Stimulated activated CD4-positive, alpha-beta T cell treated with anti-CD3 and anti-CD28 coated beads, Interleukin-4, amount 100 ng/mL, for 1 hour (primary cell): ENCODE results near the gene ARFGAP2.
A peak's percentile ranks its signal among the peaks of the same experiment; 100 is the strongest.

Experiments used
- DNase-seq: peaks from one replicate; pipeline ENCODE4 v3.0.0-alpha.2; 2020

ARFGAP2 gene

DNA sequence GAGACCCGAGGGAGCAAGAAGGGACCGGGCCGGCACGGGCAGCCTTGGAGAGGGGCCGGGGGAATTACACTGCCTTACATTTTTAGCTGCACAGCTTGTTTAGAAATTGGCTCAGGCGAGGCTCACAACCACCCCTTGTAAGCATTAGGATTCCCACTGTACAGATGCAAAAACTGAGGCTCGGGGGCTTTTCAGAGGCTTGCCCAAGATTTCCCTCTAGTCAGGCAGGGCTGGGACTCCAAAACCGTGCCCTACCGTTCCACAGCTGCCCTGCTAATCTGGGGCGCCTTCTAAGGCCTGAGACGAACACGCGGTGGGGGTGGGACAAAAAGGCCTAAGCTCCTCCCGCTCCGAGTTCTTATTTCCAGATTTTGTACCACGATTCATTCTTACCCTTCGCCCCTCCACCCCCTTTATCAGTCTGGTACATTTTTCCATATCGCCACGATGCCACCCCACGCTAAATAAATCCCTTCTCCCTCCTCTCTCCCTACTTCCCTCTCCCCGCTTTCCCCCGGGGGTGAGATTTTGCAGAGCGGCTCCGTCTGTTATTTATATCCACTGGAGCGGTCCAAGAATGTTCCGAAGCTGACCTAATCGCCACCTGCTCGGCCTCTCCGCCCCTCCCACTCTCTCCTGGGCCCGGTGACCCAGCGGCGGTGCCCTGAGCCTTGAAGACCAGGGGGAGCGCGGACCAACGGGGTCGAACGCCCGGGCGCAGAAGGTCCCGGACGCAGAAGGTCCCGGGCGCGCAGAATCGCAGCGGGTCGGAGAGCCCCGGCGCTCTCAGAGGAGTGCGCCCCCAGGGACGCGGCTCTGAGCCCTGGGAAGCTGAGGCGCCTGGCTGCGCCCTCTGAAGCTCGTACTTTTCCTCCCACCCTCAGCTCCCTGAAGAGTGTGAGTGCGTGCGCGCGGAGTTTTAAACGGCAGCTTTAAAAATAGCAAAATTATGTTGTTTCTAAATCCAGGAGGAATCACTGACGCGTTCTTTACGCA is 10.3 kb upstream of the ARFGAP2 start:
- peak; percentile 59 for DNase-seq

DNA sequence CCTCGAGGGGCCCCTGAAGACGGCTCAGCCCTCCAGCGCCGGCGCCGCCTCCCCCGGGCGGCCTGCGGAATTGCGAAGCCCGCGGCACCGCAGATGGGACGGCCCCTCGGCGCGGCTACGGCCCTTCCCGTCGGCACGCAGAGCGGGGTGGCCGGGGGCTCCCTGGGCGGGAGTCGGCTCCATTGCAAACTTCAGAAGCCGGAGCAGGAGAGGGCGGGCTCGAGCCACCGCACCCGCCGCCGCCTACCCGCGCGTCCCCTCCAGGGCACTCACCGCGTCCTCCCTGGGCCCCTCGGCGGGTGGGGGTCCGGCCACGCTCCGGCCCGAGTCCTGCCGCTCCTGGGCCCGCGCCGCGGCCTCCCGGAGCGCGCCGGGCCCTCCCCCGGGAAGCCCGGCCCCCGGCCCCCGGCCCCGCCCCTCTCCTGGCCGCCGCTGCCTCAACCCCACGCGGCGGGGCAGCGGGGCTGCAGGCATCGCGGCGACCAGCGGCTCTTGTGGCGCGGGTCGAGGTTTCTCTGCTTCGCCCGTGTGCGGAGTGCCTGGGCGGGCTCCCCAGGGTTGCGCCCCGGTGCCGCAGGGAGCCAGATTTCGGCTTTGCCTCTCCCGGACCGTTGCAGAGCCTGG is 9.5 kb upstream of the ARFGAP2 start, which contains the start of gene PACSIN3:
Gene PACSIN3, minus strand, starts transcription at position 359 of the 624 bp plus-strand sequence. CDS start 3,707 bp downstream, outside the sequence.
- DNase-seq: peak; percentile 55

DNA sequence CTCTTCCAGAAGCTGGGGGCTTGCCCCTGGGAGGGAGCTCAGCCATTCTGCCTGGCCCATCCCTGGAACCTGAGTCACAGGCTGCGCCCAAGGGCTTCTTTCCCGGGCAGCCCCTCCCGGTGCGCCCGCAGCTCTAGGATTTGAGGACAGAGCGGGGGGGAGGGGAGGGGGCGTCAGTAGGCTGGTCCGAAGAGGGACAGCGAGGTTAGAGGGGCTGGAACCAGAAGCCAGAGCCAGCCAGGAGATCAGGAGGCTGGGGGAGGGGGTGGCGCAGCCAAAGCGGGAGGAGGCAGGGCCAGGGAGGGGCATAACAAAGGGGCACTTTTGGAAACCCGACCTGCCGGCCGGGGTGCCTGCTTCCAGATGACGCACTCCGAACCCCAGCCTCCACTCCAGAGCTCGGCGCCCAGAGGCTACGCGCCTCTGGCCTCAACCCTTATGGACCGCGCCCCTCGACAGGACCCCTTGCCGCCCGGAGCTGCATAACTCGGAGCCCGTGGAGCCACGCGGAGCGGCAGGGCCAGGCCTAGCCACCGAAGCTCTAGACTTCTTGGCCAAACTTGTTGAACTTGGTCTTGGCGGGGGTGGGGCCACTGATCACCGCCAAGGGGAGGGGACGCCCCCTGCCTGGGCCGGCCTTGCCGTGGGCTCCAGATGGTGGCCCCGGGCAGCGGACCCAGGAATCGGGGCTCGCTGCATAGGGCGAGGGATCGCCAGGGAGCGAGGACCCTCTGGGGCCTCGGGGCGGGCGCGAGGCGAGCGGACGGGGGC is 8.8 kb upstream of the ARFGAP2 start:
- DNase-seq: no peak

DNA sequence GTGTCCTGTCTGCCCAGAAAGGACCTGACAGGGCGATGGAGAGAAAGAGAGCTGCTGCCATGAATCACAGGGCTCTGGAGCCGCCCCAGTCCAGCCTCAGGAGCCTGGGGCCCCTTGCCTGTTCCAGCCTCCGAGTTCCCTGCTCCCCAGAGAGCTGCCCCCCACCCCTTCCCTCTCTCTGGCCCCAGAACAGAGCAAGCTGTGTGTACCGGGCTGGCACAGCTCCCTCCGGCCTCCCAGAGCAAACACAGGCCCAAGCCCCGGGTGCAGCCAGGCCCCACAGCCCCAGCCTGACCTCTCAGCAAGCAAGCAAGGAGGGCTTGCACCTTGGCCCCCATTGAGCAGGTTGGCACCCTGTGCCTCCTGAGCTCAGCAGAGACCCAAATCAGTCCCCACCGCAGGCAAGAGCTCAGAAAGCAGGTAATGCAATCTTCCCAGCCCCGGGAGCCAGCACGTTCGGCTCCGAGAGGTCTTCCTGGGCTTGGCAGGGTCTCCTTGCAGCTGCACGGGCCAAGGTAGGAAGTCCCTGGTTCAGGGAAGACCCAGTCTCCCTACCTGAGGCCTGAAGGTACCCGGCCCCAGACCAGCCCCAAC is 8.1 kb upstream of the ARFGAP2 start:
- no peak for DNase-seq

DNA sequence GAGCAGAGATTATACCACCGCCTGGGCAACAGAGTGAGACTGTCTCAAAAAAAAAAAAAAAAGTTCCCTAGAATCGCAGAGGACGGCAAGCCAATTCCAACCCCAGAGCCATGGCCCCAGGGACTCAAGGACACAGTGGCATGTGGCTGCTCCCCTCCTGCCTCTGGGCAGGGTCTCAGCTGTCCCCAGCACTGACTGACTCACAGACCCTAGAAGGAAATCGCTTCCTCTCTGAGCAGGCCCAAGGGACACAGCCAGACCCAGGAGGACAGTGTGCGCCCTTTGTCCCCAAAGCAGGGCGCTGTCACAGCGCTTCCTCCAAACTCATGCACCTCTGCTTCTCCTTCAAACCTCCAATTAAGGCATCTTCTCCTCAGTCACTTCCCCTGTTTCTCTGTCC is 7.3 kb upstream of the ARFGAP2 start:
- no peak for DNase-seq

DNA sequence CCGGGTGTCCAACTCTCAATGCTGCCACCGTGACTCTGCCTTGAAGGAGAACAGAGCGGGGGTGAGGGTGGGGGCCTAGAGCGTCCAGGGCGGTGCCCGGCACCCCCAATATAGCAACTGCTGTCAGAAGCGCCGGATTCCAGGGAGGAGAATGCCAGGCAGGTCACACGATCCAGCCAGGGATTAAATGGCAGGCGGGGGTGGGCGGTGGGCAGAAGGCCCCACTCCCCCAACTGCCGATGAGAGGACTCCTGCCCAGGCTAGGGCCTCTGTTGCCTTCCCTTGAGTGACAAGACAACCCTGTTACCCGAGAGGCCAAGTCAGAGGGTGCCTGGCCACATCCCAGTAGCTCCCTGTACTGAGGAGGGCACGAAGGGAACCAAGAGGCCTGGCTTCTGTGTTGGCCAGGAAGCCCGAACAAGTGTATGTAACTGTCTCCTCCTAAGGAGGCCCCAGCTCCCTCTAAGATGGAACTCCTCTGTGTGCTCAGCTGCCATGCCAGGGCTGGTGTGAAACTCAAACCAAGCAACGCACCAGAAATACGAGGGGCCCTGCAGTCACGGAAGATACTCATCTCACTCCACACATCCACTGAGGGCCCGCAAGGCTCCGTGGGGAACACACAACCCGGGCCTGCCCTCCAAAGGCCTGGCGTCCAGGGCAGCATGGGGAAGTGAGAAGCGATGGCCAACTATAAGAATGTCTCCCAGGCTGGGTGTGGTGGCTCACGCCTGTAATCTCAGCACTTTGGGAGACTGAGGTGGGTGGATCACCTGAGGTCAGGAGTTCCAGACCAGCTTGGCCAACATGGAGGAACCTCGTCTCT is 6.6 kb upstream of the ARFGAP2 start:
- no peak for DNase-seq

DNA sequence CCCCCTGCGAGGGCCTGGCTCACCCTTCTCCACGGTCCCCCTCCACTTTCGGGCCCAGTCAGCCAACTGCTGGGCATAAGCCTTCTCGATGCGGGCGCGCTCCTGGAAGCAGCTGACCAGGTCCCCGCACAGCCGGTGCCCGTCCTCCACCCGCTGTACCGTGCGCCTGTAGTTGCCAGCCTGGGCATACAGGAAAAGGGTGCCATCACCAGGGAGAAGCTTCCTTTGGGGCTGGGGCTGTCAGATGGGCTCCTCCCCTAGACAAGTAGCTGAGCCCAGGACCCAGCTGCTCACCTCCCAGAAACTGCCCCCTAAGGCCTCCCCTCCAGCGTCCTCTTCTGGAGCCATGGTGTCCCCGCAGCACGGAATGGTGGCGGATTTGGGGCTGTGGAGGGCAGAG is 5.7 kb upstream of the ARFGAP2 start:
- DNase-seq: no peak

DNA sequence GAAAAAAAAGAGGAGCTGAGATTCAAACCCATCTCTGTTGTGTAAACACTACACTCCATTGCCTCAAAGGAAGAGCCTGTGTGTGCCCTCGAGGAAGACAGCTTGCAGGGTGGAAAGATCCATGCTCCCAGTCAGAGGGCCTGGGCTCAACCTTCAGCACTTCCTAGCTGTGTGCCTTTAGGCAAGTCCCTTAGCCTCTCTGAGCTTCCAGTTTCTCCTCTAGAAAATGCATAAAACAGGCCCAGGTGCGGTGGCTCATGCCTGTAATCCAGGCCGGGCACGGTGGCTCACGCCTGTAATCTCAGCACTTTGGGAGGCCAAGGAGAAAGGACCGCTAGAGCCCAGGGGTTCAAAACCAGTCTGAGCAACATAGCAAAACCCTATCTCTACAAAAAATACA is 4.6 kb upstream of the ARFGAP2 start:
- DNase-seq: no peak

DNA sequence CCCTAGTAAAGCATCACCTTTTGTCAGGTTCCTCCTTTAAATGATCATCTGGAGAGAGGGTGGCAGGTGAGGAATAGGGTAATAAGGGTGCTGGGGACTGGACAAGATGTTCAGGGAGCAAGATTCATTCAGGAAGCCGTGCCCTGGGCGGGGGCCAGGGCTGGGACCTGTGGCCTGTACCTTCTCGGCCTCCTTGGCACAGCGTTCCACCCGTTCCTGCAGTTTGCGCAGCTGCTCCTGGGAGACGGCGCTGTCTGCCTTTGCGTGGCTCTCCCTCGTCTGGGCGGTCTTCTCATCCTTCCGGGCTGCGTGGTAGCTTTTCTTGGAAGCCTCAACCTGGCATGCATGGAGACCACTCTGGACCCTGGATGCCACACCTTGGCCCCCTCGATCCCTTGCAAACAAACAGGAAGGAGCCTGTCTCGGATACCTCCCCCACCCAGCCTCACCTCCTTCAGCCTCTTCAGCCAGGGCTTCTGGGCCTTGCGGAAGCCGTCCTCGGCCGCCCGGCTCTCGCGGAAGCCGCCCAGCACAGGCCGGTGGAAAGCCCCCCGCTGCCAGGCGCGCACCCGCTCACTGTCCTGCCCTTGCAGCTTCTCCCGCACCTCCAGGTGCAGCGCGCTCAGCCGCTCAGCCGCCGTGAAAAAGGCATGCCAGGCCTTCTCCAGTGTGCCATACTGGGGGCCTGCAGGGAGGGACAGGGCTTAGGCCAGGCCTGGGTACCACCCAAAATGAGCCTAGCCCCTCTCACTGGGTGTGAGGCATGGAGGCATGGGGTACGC is 3.5 kb upstream of the ARFGAP2 start:
- DNase-seq: no peak

DNA sequence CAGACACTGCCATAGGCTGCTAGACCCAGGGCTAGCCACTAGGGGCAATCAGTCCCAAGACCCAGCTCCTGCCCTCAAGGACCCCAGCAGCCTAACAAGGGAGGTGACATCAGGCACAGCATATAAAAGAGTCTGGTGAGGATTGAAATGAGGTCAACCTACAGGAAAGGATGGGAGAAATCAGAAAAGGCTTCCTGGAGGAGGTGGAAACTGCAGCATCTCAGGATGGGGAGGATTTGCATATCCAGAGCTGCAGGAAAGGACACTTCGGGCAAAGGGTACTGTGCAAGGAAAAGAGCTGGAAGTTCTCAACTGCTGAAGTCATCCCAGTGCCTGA is 2.9 kb upstream of the ARFGAP2 start:
- DNase-seq: peak; percentile 49

DNA sequence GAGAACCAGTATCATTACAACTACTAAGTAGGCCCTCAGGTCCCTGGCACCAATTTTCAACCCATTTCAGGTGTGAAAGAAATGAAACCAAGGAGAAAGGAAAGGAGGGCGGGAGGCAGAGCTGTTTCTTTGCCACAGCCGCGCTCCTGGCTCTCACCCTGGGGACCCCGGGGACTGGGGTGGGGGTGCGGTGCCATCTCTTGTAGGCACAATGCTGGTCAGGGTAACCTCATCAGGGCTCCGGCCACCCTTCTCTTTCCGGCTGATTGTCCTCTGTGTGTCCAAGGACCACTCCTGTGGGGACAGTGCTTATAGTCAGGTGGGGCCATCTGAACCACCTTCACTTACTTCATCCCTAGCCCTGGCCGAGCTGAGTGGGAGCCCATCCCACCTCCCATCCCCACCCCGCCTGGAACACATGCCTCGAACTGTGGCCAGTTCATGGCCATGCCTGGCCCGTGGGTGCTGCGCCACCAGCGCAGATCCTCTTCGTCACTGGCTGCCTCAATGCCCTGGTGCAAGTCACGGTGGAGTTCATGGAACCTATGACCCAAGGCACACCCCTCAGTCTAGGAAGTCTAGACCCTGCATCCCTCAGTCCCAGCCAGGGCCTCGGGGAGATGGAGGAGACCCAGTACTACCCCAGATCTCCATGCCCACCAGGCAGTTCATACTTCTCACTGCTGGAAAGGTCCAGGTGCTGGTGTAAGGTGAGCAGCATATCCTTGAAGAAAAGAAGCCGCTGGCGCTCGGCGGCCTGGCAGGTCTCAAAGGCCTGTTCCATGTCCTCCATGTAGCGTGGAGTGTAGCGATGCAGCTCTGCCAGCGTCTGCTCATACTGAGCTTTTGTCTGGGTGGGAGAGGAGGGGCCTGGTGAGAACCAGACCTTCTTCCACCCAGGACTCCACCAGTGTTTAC is 2.3 kb upstream of the ARFGAP2 start:
- DNase-seq: no peak

DNA sequence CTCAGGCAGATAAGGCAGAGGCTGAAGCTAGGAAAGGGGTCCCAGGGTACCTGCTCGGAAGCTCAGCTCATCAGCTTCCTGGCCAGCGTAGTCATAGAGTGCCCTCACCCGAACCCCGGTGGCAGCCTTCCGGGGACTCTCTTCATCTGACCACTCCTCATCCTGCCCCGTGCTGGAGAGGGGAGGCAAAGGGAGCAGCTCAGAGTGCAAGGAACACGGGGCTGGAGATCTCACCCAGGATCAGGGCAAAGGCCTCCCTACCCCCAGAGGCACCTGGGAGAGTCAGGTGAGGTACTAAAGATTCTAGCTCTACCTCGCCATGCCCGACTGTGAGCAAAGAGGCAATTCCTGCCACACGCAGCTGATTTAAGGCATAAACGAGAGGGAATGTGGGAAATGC is 1.6 kb upstream of the ARFGAP2 start:
- no peak for DNase-seq

DNA sequence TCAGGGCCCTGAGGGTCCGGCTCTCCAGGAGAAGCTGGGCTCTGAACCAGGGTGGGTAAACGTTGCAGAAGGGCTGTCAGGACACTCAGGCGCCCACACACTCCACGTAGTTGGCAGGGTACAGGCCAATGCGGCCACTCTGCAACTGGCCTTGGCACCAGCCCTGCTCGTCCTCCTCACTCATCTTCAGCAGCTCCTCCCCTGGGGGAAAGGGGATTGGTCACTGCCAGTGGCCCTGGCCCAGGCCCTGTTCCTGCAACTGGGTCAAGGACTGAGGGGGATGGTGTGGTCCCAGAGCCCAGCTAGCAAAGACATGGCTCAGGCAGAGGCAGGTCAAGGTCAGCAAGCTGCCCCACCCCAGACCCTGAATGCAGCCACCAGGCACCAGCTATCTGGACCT is 1.2 kb upstream of the ARFGAP2 start:
- DNase-seq: no peak

DNA sequence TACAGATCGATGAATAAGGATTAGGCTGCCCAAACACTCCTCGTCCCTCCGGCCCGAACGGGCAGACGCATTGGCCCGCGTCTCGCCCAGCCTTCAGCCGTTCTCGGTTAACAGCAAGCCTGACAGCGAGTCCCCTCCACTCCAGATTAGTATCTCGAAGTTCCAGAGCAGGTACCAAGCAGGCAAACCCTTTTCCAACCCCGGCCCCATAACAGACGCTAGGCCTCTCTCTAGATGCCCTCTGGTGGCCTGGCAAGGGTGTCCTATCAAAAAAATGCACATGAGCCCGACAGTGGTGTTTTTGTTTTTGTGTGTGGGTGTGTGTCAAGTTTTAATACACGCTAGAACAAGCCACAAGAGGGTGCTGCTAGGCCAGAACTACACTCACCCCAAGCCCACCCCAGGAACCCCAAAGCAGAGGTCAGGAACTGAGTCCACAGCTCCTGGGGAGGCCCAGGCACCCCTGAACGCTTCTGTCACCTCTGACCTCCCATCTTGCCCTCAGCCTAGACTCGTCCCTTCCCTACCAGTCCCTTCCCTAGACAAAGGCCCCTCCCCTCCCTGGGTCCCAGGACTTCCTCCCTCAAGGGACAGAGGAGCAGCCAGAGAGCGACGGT is 658 bp upstream of the ARFGAP2 start:
- peak; percentile 62 for DNase-seq

DNA sequence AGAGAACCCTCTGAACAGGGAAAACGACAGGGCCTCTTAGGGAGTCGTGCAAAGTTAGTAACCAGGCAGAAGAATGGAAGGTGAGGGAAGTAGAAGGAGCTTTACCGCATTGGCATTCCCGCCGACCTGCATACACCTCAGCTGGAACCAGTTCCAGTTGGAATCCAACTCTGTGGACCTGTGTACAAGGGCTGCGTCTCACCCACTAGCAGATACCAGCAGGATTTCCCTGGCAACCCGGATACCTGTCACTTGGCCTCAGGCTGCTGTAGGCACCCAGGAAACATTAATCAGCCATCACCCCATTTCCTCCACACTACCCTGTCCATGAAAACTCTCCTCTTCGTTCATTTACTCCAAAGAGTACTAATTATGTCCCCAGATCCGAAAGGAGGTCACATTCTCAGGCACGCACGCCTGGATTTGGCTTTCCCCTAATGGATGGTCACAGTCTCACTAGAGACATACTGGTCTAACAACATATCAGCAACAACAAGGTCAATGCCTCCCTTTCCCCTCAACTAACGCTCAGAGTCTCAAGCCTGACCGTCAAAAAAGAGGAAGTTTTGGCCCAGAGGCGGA is 842 bp downstream of the ARFGAP2 start:
- no peak for DNase-seq

DNA sequence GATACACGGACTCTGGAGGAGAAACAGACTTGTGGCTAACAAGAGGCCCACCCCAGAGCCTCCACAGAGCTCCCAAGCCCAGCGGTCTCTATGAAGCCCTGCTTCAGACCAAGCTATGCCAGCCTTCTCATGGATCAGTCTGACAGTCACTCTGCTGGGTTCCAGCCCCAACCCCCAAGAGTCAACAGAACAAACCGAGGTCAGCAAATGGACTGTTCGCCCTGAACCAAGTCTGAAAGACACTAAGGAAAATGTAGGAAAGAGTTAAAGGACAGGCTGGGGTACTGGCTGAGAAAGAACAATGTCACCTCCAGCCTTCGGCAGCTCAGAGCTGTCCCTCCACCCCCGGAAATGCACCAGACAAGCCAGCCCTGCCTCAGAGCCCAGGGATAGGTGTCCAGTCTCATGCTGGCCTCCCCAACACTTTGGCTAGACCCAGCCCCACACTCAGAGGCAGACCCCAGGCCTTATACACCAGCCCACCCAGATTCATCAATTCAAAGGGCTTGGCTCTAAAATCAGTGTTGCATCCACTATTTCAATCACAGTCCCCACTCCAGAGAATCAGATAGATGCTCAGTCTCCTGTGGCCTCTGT is 3.8 kb downstream of the ARFGAP2 start:
- DNase-seq: no peak

DNA sequence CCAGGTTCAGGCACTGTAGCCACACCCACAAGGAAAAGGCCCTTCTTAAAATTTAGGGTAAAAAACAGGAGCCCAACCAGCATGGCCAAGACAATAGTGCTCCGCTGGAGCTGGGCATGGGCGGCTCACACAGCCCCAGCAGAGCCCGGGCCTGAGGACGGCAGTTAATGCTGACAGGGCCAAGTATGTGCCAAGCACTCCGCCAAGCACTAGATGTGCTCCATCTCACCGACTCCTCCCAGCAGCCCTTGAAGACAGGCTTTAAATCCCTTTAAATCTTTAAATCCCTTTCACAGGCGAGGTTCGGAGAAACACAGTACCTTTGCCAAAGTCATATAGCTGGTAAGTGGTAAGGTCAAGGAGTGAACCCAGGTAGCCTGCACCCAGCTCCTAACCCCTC is 4.8 kb downstream of the ARFGAP2 start:
- DNase-seq: no peak

DNA sequence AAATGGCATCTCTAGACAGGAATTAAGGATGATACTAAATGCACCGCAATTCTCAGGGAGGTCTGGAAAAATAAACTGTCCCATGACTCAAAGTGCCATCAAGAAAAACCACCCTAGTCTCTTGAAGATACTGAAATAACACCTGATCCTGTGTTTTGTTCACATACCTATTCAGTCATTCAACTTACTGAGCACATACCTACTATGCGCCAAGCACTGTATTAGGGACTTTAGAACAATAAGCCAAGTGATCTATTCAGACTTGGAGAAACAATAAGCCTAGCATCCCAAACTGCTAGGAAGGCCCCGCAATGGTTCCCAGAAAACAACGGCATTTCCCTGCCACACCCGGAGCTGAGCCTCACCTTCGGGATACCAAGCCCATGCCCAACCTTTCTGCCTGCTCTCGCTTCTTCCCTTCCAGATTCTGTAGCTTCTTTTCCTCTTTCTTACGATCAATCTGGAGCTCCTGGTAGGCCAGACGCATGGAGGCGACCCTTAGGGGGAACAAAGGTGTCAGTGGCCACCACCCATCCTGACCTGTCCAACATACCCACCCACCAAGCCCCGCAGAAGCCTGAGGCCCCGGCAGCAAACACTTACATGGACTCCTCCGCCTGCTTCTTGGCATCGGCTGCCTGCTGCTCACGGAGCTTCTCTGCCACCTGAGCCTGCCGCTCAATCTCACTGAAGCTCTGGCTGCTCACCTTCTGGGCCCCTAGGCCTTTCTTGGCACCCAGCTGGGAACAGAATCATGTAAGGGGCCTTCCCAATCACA is 5.4 kb downstream of the ARFGAP2 start:
- DNase-seq: no peak
